ENCODE data around the gene KIF16B. TPM values are rescaled to one million over a fixed set of nuclear protein-coding genes. Genes with fewer than 3 reads are reported as not detected.

Gene KIF16B
- total RNA-seq, 1 donor, result 13.4 TPM

DNA sequence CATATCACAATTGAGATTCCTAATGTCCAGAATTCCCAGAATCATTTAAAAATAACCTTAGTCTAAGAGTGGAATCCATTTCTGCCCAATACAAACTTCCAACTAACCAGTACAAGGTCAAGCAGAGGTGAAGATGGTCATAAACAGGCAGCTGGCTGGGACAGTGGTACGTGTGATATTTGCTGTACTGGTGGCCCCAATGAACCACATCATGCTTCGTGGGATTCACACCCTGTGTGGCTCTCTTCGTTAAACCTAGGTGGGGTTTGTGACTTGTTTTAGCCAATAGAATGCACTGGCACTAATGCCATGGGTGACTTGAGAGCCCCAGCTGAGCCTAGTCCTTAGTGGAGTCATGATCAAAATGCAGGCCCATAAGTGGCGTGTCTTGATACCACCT, 286.6 kb downstream of the KIF16B start:
- TF ChIP-seq, protein P1, sequence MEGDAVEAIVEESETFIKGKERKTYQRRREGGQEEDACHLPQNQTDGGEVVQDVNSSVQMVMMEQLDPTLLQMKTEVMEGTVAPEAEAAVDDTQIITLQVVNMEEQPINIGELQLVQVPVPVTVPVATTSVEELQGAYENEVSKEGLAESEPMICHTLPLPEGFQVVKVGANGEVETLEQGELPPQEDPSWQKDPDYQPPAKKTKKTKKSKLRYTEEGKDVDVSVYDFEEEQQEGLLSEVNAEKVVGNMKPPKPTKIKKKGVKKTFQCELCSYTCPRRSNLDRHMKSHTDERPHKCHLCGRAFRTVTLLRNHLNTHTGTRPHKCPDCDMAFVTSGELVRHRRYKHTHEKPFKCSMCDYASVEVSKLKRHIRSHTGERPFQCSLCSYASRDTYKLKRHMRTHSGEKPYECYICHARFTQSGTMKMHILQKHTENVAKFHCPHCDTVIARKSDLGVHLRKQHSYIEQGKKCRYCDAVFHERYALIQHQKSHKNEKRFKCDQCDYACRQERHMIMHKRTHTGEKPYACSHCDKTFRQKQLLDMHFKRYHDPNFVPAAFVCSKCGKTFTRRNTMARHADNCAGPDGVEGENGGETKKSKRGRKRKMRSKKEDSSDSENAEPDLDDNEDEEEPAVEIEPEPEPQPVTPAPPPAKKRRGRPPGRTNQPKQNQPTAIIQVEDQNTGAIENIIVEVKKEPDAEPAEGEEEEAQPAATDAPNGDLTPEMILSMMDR (IDR thresholded peaks at IDR 0.05; ENCODE audit: insufficient read depth, low read depth, low read length), result no peak
- H3K4me3 ChIP-seq (ENCODE audit: low read depth, low read length), result no peak overlapping the region
- no peak for DNase-seq (ENCODE audit: low read depth)

DNA sequence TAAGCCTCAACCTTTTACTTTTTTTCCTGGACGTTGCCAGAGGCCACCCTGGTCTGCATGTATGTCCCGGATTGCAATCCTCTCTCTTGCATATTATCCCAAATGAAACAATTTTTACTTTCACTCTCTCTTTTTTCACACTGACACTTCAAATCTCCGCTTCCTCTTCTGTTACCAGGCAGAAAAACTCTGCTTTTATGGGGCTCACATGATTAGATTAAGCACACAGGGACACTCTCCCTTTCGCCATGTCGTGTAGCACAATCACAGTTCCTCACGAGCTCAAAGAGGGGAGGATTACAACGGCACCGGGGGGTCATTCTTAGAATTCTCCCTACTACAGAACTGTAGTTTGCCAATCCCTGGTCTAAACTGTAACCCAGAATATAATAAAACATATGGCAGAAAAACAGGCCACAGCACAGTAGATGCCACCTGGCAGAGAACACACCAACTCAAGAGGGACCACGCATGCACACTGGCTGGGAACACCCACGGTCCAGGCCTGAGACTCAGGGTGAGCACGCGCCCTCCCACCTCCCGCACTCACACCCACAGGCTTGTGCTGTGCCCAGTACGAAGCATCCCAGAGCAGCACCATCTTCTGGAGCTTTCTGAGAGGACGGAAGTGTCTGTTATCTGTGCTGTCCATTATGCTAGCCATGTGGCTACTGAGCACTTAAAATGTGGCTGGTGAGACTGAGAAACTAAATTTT, 288.7 kb downstream of the KIF16B start:
- no peak overlapping the region for H3K4me3 ChIP-seq (ENCODE audit: low read depth, low read length)
- TF ChIP-seq, protein P1 (IDR thresholded peaks at IDR 0.05; ENCODE audit: insufficient read depth, low read depth, low read length), result no peak
- no peak for DNase-seq (ENCODE audit: low read depth)

DNA sequence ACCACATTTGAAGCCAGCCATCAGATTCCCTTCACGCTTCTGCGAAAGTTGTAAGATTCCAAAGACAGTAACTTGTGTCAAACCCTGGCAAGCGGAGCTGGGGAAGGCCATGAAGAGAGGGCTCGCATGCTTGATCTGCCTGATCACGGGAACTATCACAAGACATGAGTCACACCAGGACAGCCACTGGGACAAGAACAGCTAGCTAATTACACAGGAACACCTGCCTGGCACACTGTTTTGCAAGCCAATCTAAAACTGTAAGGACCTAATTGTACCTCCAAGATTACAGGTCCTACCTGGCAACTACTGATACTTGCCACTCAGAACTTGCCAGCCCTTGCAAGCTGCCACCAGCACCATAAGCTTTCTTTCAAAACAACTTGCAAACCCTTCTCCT, 289.3 kb downstream of the KIF16B start:
- no peak overlapping the region for H3K4me3 ChIP-seq (ENCODE audit: low read depth, low read length)
- DNase-seq (ENCODE audit: low read depth), result no peak
- TF ChIP-seq, protein P1 (IDR thresholded peaks at IDR 0.05; ENCODE audit: insufficient read depth, low read depth, low read length), result no peak

DNA sequence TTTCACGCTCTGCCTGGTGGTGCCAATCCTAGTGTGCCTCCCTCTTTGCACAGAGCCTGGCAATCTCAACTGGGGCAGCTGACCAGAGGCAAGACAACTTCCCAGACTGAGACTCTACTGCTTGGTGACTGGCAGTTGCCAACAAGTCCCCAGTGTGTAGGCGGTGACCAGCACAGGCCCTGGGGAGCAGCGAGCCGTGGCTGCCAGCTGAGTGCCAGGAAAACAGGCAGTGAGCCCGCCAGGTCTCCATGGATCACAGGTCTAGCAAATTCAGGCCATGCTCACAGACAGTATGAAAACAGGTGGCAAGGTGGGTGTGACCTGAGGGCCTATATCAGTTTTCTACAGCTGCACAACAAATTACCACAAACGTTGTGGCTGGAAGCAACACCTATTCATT, 289.9 kb downstream of the KIF16B start:
- no peak overlapping the region for H3K4me3 ChIP-seq (ENCODE audit: low read depth, low read length)
- TF ChIP-seq, protein P1 (IDR thresholded peaks at IDR 0.05; ENCODE audit: insufficient read depth, low read depth, low read length), result no peak
- DNase-seq (ENCODE audit: low read depth), result no peak

DNA sequence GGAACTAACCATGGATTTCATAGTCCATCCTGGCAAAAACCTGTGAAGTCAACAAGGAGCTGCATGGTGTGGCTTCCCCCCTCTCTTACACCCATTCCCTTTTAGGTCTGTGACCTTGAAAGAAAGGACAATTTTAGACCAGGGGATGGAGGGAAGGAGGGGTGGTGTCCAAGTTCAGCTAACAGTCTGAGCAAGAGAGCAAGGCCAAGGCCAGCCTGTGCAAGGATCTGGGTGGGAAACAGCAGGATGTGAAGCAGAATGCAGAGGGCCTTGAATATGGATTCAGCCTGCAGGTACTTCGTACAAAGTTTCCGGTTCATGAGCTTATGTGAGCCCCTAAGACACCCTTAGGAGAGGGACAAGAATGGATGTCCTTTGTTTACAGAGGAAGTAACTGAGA, 293.0 kb downstream of the KIF16B start:
- DNase-seq (ENCODE audit: low read depth), result no peak
- H3K4me3 ChIP-seq (ENCODE audit: low read depth, low read length), result no peak overlapping the region
- TF ChIP-seq, protein P1 (IDR thresholded peaks at IDR 0.05; ENCODE audit: insufficient read depth, low read depth, low read length), result no peak

DNA sequence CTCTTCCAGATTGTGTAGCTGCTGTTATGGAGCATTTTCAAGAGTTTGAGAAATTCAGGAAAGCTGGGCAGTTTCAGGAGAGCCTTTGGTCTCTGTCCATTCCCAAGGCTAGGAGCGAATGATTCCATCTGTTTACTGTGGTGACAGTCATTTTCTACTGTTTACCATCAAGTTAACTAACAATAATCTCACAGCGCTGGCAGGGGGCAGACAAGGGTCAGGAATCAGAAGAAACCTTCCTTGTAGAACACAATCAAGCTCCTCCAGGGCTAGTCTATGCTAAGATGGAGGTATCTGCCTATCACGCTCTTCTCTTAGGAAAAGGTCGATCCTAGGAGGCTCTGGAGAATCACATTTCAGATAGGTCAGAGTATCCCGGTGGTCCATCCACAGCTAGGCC, 293.9 kb downstream of the KIF16B start:
- H3K4me3 ChIP-seq (ENCODE audit: low read depth, low read length), result no peak overlapping the region
- TF ChIP-seq, protein P1 (IDR thresholded peaks at IDR 0.05; ENCODE audit: insufficient read depth, low read depth, low read length), result no peak
- DNase-seq (ENCODE audit: low read depth), result no peak
